ENCODE measurements around the gene TNS2.

- TF ChIP-seq CTCF (IDR thresholded peaks at IDR 0.05), result no peak
- no peak for TF ChIP-seq EZH2 (IDR thresholded peaks at IDR 0.05)
- TF ChIP-seq EZH2phosphoT487 (IDR thresholded peaks at IDR 0.05), result no peak
Observed at GRCh38 chr12:53042607-53043454, 7.0 kb upstream of the TNS2 start.

Data from neural progenitor cell (in vitro differentiated cells).